ENCODE results near the gene SLC4A2. TPM values are rescaled to one million over a fixed set of nuclear protein-coding genes. Genes with fewer than 3 reads are reported as not detected.

The SLC4A2 gene
- total RNA-seq, 1 donor from 2014 or later: 31.3 TPM

- no peaks in the 10 kb centered on the region for H3K9me3 ChIP-seq (ENCODE audit: control insufficient read depth in 3 of 3, low read length in 3 of 3)
- H3K9ac ChIP-seq (ENCODE audit: low read depth in 1 of 3, low read length in 3 of 3): no peak overlapping the region
- peaks cover 35 to 46% (median 39%) of the 10 kb centered on the region in 3 donors for H3K36me3 ChIP-seq (ENCODE audit: control insufficient read depth in 3 of 3, insufficient read depth in 3 of 3, low read length in 3 of 3)
- H3K4me1 ChIP-seq (ENCODE audit: control insufficient read depth in 3 of 3, insufficient read depth in 3 of 3, low read length in 3 of 3): peaks cover 10 to 23% (median 21%) of the 10 kb centered on the region in 3 donors
- no peaks in the 10 kb centered on the region for H3K27me3 ChIP-seq (ENCODE audit: control insufficient read depth in 3 of 3, insufficient read depth in 3 of 3, low read length in 3 of 3)
- no peak overlapping the region for H3K4me3 ChIP-seq (ENCODE audit: low read length in 3 of 3)
- H3K27ac ChIP-seq (ENCODE audit: low read depth, low read length): no peak overlapping the region
Observed at GRCh38 chr7:151122276-151122675, 62.9 kb downstream of the SLC4A2 start.

- H3K9me3 ChIP-seq (ENCODE audit: control insufficient read depth in 3 of 3, low read length in 3 of 3): no peaks in the 10 kb centered on the region
- H3K9ac ChIP-seq (ENCODE audit: low read depth in 1 of 3, low read length in 3 of 3): no peak overlapping the region
- H3K4me1 ChIP-seq (ENCODE audit: control insufficient read depth in 3 of 3, insufficient read depth in 3 of 3, low read length in 3 of 3): peaks cover 10 to 23% (median 21%) of the 10 kb centered on the region in 3 donors
- H3K36me3 ChIP-seq (ENCODE audit: control insufficient read depth in 3 of 3, insufficient read depth in 3 of 3, low read length in 3 of 3): peaks cover 30 to 42% (median 39%) of the 10 kb centered on the region in 3 donors
- H3K4me3 ChIP-seq (ENCODE audit: low read length in 3 of 3): no peak overlapping the region
- H3K27ac ChIP-seq (ENCODE audit: low read depth, low read length): no peak overlapping the region
- no peaks in the 10 kb centered on the region for H3K27me3 ChIP-seq (ENCODE audit: control insufficient read depth in 3 of 3, insufficient read depth in 3 of 3, low read length in 3 of 3)
Observed at GRCh38 chr7:151122796-151123157, 63.4 kb downstream of the SLC4A2 start.

DNA sequence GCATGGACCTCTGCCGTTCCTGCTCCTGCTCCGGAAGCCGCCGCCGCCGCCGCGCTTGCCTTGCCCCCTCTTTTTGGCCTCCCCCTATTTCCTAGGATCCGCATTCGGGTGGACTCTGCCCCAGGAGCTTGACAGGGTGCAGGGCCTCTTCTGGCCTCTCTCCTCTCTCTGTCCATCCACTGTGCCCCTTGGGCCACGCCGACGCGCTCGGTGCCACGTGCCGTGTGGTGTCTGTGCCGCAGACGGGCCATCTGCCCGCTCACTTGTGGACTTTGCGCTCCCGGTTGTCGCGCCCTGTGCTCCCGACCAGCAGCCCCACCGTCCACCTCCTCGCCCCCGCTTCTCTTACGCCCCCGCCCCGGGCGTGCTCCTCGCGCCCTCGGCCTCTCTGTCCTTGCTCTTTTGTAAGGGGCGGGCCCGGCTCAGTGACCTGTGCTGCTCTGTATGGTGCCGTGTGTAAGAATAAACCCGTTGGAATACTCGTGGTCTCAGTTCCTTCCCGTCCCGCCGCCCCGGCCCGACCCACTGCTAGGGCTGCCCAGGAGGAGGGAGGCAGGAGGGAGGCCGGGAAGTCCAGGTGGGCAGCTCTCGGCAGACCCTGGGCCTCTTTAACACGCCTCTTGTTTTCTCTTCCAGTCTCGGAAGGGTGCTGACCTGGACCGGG, 63.9 kb downstream of the SLC4A2 start:
- H3K9me3 ChIP-seq (ENCODE audit: control insufficient read depth in 3 of 3, low read length in 3 of 3): no peaks in the 10 kb centered on the region
- peaks cover 10 to 23% (median 21%) of the 10 kb centered on the region in 3 donors for H3K4me1 ChIP-seq (ENCODE audit: control insufficient read depth in 3 of 3, insufficient read depth in 3 of 3, low read length in 3 of 3)
- H3K9ac ChIP-seq (ENCODE audit: low read depth in 1 of 3, low read length in 3 of 3): no peak overlapping the region
- peaks cover 30 to 41% (median 39%) of the 10 kb centered on the region in 3 donors for H3K36me3 ChIP-seq (ENCODE audit: control insufficient read depth in 3 of 3, insufficient read depth in 3 of 3, low read length in 3 of 3)
- H3K4me3 ChIP-seq (ENCODE audit: low read length in 3 of 3): no peak overlapping the region
- no peak overlapping the region for H3K27ac ChIP-seq (ENCODE audit: low read depth, low read length)
- H3K27me3 ChIP-seq (ENCODE audit: control insufficient read depth in 3 of 3, insufficient read depth in 3 of 3, low read length in 3 of 3): no peaks in the 10 kb centered on the region

GRCh38 chr7:151123822-151124464, 64.6 kb downstream of the SLC4A2 start:
- peaks cover 10 to 23% (median 21%) of the 10 kb centered on the region in 3 donors for H3K4me1 ChIP-seq (ENCODE audit: control insufficient read depth in 3 of 3, insufficient read depth in 3 of 3, low read length in 3 of 3)
- no peaks in the 10 kb centered on the region for H3K27me3 ChIP-seq (ENCODE audit: control insufficient read depth in 3 of 3, insufficient read depth in 3 of 3, low read length in 3 of 3)

DNA sequence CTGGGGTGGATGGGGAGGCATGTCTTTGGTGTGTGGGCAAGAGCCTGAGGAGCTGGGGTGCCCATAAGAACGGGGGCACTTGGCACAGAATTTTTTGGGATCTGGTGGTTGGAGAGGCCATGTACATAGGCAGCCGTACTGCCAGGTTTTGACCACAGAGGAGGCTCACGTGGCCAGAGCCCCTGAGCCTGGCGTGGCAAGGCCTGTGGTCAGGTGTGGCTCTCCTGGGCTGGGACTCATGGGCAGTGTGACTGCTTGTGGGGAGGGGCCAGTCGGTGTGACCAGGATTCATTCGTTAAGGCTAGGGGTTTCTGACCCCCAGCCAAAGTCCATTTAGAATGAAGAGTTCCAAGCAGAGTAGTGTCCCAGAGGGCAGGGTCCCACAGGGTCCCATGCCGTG, 65.1 kb downstream of the SLC4A2 start:
- no peak overlapping the region for H3K9ac ChIP-seq (ENCODE audit: low read depth in 1 of 3, low read length in 3 of 3)
- peaks cover 10 to 23% (median 21%) of the 10 kb centered on the region in 3 donors for H3K4me1 ChIP-seq (ENCODE audit: control insufficient read depth in 3 of 3, insufficient read depth in 3 of 3, low read length in 3 of 3)
- no peaks in the 10 kb centered on the region for H3K27me3 ChIP-seq (ENCODE audit: control insufficient read depth in 3 of 3, insufficient read depth in 3 of 3, low read length in 3 of 3)
- H3K4me3 ChIP-seq (ENCODE audit: low read length in 3 of 3): no peak overlapping the region
- no peak overlapping the region for H3K27ac ChIP-seq (ENCODE audit: low read depth, low read length)
- H3K9me3 ChIP-seq (ENCODE audit: control insufficient read depth in 3 of 3, low read length in 3 of 3): no peaks in the 10 kb centered on the region
- H3K36me3 ChIP-seq (ENCODE audit: control insufficient read depth in 3 of 3, insufficient read depth in 3 of 3, low read length in 3 of 3): peaks cover 25 to 32% (median 30%) of the 10 kb centered on the region in 3 donors

More at GRCh38 chr7:151123822-151124464, 64.6 kb downstream of the SLC4A2 start:
- no peak overlapping the region for H3K4me3 ChIP-seq (ENCODE audit: low read length in 3 of 3)
- no peaks in the 10 kb centered on the region for H3K9me3 ChIP-seq (ENCODE audit: control insufficient read depth in 3 of 3, low read length in 3 of 3)
- no peak overlapping the region for H3K9ac ChIP-seq (ENCODE audit: low read depth in 1 of 3, low read length in 3 of 3)
- no peak overlapping the region for H3K27ac ChIP-seq (ENCODE audit: low read depth, low read length)
- peaks cover 30 to 37% (median 35%) of the 10 kb centered on the region in 3 donors for H3K36me3 ChIP-seq (ENCODE audit: control insufficient read depth in 3 of 3, insufficient read depth in 3 of 3, low read length in 3 of 3)

DNA sequence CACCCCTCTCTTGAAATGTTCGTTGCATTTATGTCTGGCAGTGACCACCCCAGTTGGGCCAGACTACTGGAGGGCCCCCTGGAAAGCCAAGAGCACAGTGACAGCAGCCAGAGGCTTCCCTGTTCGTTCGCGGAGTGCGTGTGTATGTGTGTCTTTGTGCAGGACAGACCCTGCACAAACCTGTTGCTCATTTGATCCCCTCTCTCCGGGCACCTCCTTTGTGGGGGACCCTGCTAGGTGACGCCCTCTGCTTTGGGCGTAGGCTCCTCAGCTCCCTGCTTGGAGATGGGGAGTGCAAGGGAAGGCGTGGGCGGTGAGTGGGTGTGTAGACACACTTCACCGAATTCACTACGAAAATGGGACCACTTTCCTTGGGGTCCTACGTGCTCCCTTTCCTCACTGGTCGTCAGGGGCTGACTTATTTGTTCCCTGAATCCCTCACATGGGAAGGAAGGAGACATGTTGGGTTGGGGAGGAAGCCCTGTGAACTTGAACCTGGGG, 65.6 kb downstream of the SLC4A2 start:
- peaks cover 28 to 33% (median 28%) of the 10 kb centered on the region in 3 donors for H3K36me3 ChIP-seq (ENCODE audit: control insufficient read depth in 3 of 3, insufficient read depth in 3 of 3, low read length in 3 of 3)
- peak overlapping the region; percentile 57 to 65 (median 63) for H3K4me3 ChIP-seq (ENCODE audit: low read length in 3 of 3)
- H3K9ac ChIP-seq (ENCODE audit: low read depth in 1 of 3, low read length in 3 of 3): peak overlapping the region in 1 of 3 donors; percentile 60
- no peaks in the 10 kb centered on the region for H3K9me3 ChIP-seq (ENCODE audit: control insufficient read depth in 3 of 3, low read length in 3 of 3)
- H3K4me1 ChIP-seq (ENCODE audit: control insufficient read depth in 3 of 3, insufficient read depth in 3 of 3, low read length in 3 of 3): peaks cover 10 to 23% (median 21%) of the 10 kb centered on the region in 3 donors
- no peaks in the 10 kb centered on the region for H3K27me3 ChIP-seq (ENCODE audit: control insufficient read depth in 3 of 3, insufficient read depth in 3 of 3, low read length in 3 of 3)
- no peak overlapping the region for H3K27ac ChIP-seq (ENCODE audit: low read depth, low read length)

DNA sequence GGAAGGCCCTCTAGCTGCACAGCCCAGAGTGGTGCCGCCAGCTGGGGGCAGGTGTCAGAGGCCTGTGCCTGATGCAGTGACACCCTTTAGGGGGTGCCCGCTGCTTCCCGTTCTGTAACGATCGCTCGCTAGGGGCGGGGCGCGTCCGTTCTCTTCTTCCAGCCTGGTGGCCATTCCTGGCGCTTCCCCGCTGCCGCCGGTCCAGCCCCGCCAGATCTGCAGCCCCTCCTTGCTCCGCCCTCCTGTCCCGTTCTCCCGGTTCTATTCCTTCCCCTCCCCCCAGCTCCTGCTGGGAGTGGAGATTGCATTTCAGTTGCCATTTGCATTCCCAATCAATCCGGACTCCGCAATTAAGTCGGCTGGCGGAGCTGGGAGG, 66.1 kb downstream of the SLC4A2 start:
- no peak overlapping the region for H3K27ac ChIP-seq (ENCODE audit: low read depth, low read length)
- peaks cover 10 to 23% (median 21%) of the 10 kb centered on the region in 3 donors for H3K4me1 ChIP-seq (ENCODE audit: control insufficient read depth in 3 of 3, insufficient read depth in 3 of 3, low read length in 3 of 3)
- H3K27me3 ChIP-seq (ENCODE audit: control insufficient read depth in 3 of 3, insufficient read depth in 3 of 3, low read length in 3 of 3): no peaks in the 10 kb centered on the region
- H3K9ac ChIP-seq (ENCODE audit: low read depth in 1 of 3, low read length in 3 of 3): peak overlapping the region in 2 of 3 donors; percentile 45 to 60
- no peaks in the 10 kb centered on the region for H3K9me3 ChIP-seq (ENCODE audit: control insufficient read depth in 3 of 3, low read length in 3 of 3)
- peak overlapping the region; percentile 57 to 65 (median 63) for H3K4me3 ChIP-seq (ENCODE audit: low read length in 3 of 3)
- peaks cover 26 to 31% (median 30%) of the 10 kb centered on the region in 3 donors for H3K36me3 ChIP-seq (ENCODE audit: control insufficient read depth in 3 of 3, insufficient read depth in 3 of 3, low read length in 3 of 3)

- Histone ChIP-seq H3K4me1 (ENCODE audit: control insufficient read depth in 3 of 3, insufficient read depth in 3 of 3, low read length in 3 of 3) (peaks cover 10 to 23% (median 21%) of the 10 kb centered on the region in 3 donors), H3K27ac (ENCODE audit: low read depth, low read length) (no peak overlapping the region)
Observed at GRCh38 chr7:151125846-151126481, 66.6 kb downstream of the SLC4A2 start.

More at GRCh38 chr7:151125846-151126481, 66.6 kb downstream of the SLC4A2 start:
- peak overlapping the region; percentile 57 to 65 (median 63) for H3K4me3 ChIP-seq (ENCODE audit: low read length in 3 of 3)
- peak overlapping the region in 2 of 3 donors; percentile 45 to 60 for H3K9ac ChIP-seq (ENCODE audit: low read depth in 1 of 3, low read length in 3 of 3)
- peaks cover 21 to 29% (median 26%) of the 10 kb centered on the region in 3 donors for H3K36me3 ChIP-seq (ENCODE audit: control insufficient read depth in 3 of 3, insufficient read depth in 3 of 3, low read length in 3 of 3)
- no peaks in the 10 kb centered on the region for H3K27me3 ChIP-seq (ENCODE audit: control insufficient read depth in 3 of 3, insufficient read depth in 3 of 3, low read length in 3 of 3)
- no peaks in the 10 kb centered on the region for H3K9me3 ChIP-seq (ENCODE audit: control insufficient read depth in 3 of 3, low read length in 3 of 3)
